ENCODE results near the gene KCNQ1OT1. TPM values are rescaled to one million over a fixed set of nuclear protein-coding genes. Genes with fewer than 3 reads are reported as not detected.
A peak's percentile ranks its signal among the peaks of the same experiment; 100 is the strongest.
"Not testable (repeated sequence)": the region's sequence is repeated elsewhere in the genome, so short reads cannot be mapped to it uniquely, and the experiment has no call there.

Gene KCNQ1OT1
- total RNA-seq, 1 donor from 2014 or later = 0.35 TPM

GRCh38 chr11:2650343-2650867, 49.4 kb downstream of the KCNQ1OT1 start:
- DNase-seq = no peak
- ATAC-seq (ENCODE audit: poor library complexity) = no peak
- intact Hi-C loops (cut with DNase I) = no loop called here

- DNase-seq (no peak), ATAC-seq (ENCODE audit: poor library complexity) (no peak)
- intact Hi-C loops (cut with DNase I) = no loop called here
Observed at GRCh38 chr11:2649848-2650247, 49.9 kb downstream of the KCNQ1OT1 start.

- ATAC-seq (ENCODE audit: poor library complexity) = no peak
- DNase-seq = no peak
- intact Hi-C loops (cut with DNase I) = no loop called here
Observed at GRCh38 chr11:2649400-2649799, 50.4 kb downstream of the KCNQ1OT1 start.

GRCh38 chr11:2647953-2648352, 51.8 kb downstream of the KCNQ1OT1 start:
- intact Hi-C loops (cut with DNase I) = no loop called here
- DNase-seq (no peak), ATAC-seq (ENCODE audit: poor library complexity) (no peak)

GRCh38 chr11:2647167-2647566, 52.6 kb downstream of the KCNQ1OT1 start:
- intact Hi-C loops (cut with DNase I) = no loop called here
- DNase-seq = no peak
- no peak for ATAC-seq (ENCODE audit: poor library complexity)

- intact Hi-C loops (cut with DNase I) = no loop called here
- no peak for ATAC-seq (ENCODE audit: poor library complexity)
Observed at GRCh38 chr11:2645779-2646118, 54.0 kb downstream of the KCNQ1OT1 start.

GRCh38 chr11:2644844-2645778, 54.7 kb downstream of the KCNQ1OT1 start:
- ATAC-seq (ENCODE audit: poor library complexity) = no peak
- intact Hi-C loops (cut with DNase I) = no loop called here
- no peak for DNase-seq

More at GRCh38 chr11:2645779-2646118, 54.0 kb downstream of the KCNQ1OT1 start:
- DNase-seq = no peak

GRCh38 chr11:2643746-2644145, 56.0 kb downstream of the KCNQ1OT1 start:
- no peak for ATAC-seq (ENCODE audit: poor library complexity)
- no peak for DNase-seq
- intact Hi-C loops (cut with DNase I) = no loop called here

GRCh38 chr11:2641623-2642022, 58.2 kb downstream of the KCNQ1OT1 start:
- intact Hi-C loops (cut with DNase I) = no loop called here
- ATAC-seq (ENCODE audit: poor library complexity) = no peak
- no peak for DNase-seq

GRCh38 chr11:2639763-2640162, 60.0 kb downstream of the KCNQ1OT1 start:
- DNase-seq; intact Hi-C loops (cut with DNase I); ATAC-seq (ENCODE audit: poor library complexity): not testable (repeated sequence)

- ATAC-seq (ENCODE audit: poor library complexity) (no peak), DNase-seq (no peak)
- intact Hi-C loops (cut with DNase I) = no loop called here
Observed at GRCh38 chr11:2631161-2631560, 68.6 kb downstream of the KCNQ1OT1 start.

- intact Hi-C loops (cut with DNase I) = no loop called here
- DNase-seq (no peak), ATAC-seq (ENCODE audit: poor library complexity) (no peak)
Observed at GRCh38 chr11:2630679-2631078, 69.1 kb downstream of the KCNQ1OT1 start.

- no peak for DNase-seq
- intact Hi-C loops (cut with DNase I) = no loop called here
- no peak for ATAC-seq (ENCODE audit: poor library complexity)
Observed at GRCh38 chr11:2625183-2625582, 74.6 kb downstream of the KCNQ1OT1 start.

- no peak for DNase-seq
- no peak for ATAC-seq (ENCODE audit: poor library complexity)
- intact Hi-C loops (cut with DNase I) = no loop called here
Observed at GRCh38 chr11:2621894-2622293, 77.9 kb downstream of the KCNQ1OT1 start.

GRCh38 chr11:2612884-2613571, 86.8 kb downstream of the KCNQ1OT1 start:
- no peak for ATAC-seq (ENCODE audit: poor library complexity)
- no peak for DNase-seq
- intact Hi-C loops (cut with DNase I) = loop anchor here (10.0 kb wide), 1 partner anchor 68 kb away; no protein-coding TSS in a partner anchor

- ATAC-seq (ENCODE audit: poor library complexity) = no peak
- DNase-seq = no peak
- intact Hi-C loops (cut with DNase I) = no loop called here
Observed at GRCh38 chr11:2609345-2609744, 90.4 kb downstream of the KCNQ1OT1 start.

GRCh38 chr11:2599561-2600189, 100.1 kb downstream of the KCNQ1OT1 start:
- ATAC-seq (ENCODE audit: poor library complexity) = peak; percentile 68
- intact Hi-C loops (cut with DNase I) = no loop called here
- no peak for DNase-seq

- intact Hi-C loops (cut with DNase I) = no loop called here
- DNase-seq (no peak), ATAC-seq (ENCODE audit: poor library complexity) (no peak)
Observed at GRCh38 chr11:2595204-2595603, 104.6 kb downstream of the KCNQ1OT1 start.

- intact Hi-C loops (cut with DNase I) = no loop called here
Observed at GRCh38 chr11:2594267-2594666, 105.5 kb downstream of the KCNQ1OT1 start.

More at GRCh38 chr11:2594267-2594666, 105.5 kb downstream of the KCNQ1OT1 start:
- ATAC-seq (ENCODE audit: poor library complexity) (no peak), DNase-seq (no peak)
